Kidney epithelial cell (primary cell): ENCODE results near the gene PDE4B. TPM values are rescaled to one million over a fixed set of nuclear protein-coding genes. Genes with fewer than 3 reads are reported as not detected.

Experiments
- DNase-seq: peaks from one replicate; pipeline ENCODE4 v3.0.0-alpha.2; 2010; ENCODE audit warnings: low read depth
- H3K27me3 ChIP-seq: 2 replicates; pipeline ENCODE4 v1.6.0; 2011; ENCODE audit warnings: low read length; ENCODE audit not compliant: control insufficient read depth, insufficient read depth
- H3K36me3 ChIP-seq: 2 replicates; pipeline ENCODE4 v1.5.1; 2011; ENCODE audit warnings: low read length; ENCODE audit not compliant: control insufficient read depth, insufficient read depth
- H3K4me3 ChIP-seq: 2 replicates; pipeline ENCODE4 v1.5.1; 2011; ENCODE audit warnings: low read depth, mild to moderate bottlenecking, control low read depth, low read length
- total RNA-seq: library from RNA; depleted of rRNA; stranded (reverse); fragments of >200 nt; gene quantifications from 2 replicates; pipeline ENCODE4 v1.2.3, GENCODE V29; 2015
- TF ChIP-seq, protein P1 (sequence below): IDR thresholded peaks from 2 replicates; pipeline ENCODE4 v1.5.1; 2011; ENCODE audit warnings: mild to moderate bottlenecking, moderate library complexity, low read length, control low read depth, inconsistent platforms; ENCODE audit not compliant: insufficient read depth, poor library complexity, severe bottlenecking

Gene PDE4B
- total RNA-seq, 1 donor from 2014 or later, result 0.33 TPM

DNA sequence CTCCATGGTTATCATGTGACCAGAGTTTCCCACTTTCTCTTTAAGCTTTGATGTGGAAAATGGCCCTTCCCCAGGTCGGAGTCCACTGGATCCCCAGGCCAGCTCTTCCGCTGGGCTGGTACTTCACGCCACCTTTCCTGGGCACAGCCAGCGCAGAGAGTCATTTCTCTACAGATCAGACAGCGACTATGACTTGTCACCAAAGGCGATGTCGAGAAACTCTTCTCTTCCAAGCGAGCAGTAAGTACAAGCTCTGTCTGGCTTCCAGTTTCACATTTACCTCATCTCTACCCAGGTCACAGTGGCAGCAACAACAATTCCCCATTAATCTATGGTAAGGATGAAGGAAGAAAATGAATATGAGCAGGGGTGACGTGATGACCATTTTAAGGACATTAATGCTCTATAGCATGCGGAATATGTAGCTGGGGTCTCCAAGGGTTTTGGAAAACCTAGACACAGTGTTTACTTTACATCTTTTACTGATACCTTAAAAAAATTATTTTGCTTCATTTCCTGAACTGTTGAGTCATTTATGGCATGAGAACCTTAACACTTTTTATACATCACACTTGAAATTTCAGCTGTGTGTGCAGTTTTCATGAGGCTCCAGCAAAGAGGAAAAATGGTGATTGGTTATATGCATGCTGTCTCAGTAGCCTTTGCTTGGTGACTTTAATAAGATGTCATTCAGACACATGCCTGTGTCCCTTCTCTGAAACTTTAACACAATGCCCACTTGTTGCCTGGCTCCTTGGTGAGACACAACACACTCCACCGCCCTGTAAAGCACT, 454.9 kb downstream of the PDE4B start:
- Histone ChIP-seq H3K36me3 (no peaks in the 10 kb centered on the region), H3K4me3 (no peak overlapping the region), H3K27me3 (no peaks in the 10 kb centered on the region)
- TF ChIP-seq, protein P1, sequence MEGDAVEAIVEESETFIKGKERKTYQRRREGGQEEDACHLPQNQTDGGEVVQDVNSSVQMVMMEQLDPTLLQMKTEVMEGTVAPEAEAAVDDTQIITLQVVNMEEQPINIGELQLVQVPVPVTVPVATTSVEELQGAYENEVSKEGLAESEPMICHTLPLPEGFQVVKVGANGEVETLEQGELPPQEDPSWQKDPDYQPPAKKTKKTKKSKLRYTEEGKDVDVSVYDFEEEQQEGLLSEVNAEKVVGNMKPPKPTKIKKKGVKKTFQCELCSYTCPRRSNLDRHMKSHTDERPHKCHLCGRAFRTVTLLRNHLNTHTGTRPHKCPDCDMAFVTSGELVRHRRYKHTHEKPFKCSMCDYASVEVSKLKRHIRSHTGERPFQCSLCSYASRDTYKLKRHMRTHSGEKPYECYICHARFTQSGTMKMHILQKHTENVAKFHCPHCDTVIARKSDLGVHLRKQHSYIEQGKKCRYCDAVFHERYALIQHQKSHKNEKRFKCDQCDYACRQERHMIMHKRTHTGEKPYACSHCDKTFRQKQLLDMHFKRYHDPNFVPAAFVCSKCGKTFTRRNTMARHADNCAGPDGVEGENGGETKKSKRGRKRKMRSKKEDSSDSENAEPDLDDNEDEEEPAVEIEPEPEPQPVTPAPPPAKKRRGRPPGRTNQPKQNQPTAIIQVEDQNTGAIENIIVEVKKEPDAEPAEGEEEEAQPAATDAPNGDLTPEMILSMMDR, result no peak
- no peak for DNase-seq

DNA sequence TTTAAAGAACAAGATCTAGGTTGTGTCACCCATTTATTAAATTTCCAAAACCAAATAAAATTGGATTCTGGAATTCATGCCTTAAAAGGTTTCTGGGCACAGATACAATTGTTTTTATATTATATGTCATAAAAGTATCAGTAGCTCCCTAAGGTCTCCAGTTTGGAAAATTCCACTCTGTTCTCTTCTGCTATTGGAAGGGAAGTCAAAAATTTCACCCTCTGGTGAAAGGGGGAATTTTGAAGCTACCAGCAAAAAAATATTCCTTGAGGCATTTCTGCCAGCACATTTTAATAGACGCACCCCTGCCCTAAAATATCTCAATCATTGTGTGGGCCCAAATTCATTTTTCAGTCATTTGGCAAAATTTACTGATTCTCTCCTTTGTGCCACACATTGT, 455.6 kb downstream of the PDE4B start:
- H3K27me3 ChIP-seq, result no peaks in the 10 kb centered on the region
- H3K4me3 ChIP-seq, result no peak overlapping the region
- TF ChIP-seq, protein P1, result no peak
- H3K36me3 ChIP-seq, result no peaks in the 10 kb centered on the region
- no peak for DNase-seq

DNA sequence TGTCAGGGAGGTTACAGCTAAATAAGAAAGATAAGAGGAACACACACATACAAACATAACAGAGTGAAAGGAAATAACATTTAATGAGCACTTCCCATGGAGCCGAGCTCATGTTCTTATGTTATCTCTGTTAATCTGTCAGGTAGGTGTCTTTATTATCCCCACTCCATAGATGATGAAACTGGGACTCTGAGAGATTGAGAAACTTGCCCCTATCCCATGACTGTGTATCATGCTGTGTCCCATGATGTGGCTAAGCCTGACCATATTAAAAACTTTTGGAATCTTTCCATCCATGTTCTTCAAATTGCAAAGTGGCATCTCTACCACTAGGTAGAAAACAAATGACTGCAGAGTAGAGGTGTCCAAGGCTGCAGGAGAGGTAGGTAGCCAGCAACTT, 456.1 kb downstream of the PDE4B start:
- TF ChIP-seq, protein P1, result no peak
- no peak overlapping the region for H3K4me3 ChIP-seq
- H3K27me3 ChIP-seq, result no peaks in the 10 kb centered on the region
- H3K36me3 ChIP-seq, result no peaks in the 10 kb centered on the region
- no peak for DNase-seq

DNA sequence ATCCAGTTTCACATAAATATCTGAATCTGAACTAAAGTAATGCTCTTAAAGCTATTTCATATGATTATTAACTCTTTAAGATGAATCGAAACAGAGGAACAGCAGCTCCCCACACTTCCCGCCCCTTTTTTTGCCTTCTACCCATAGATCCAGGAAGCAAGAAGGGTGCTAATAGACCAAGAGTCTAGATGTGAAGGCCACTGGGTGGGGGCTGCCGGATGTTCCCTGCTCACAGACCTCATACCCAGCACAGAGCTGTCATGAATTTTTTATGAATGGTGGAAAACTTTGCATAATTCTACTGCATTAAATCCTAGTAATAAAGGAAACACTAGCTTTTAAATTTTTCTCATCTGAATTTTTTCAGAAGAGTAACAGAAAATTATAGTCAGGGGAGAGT, 457.4 kb downstream of the PDE4B start:
- no peaks in the 10 kb centered on the region for H3K27me3 ChIP-seq
- DNase-seq, result no peak
- no peaks in the 10 kb centered on the region for H3K36me3 ChIP-seq
- TF ChIP-seq, protein P1, result no peak
- H3K4me3 ChIP-seq, result no peak overlapping the region

DNA sequence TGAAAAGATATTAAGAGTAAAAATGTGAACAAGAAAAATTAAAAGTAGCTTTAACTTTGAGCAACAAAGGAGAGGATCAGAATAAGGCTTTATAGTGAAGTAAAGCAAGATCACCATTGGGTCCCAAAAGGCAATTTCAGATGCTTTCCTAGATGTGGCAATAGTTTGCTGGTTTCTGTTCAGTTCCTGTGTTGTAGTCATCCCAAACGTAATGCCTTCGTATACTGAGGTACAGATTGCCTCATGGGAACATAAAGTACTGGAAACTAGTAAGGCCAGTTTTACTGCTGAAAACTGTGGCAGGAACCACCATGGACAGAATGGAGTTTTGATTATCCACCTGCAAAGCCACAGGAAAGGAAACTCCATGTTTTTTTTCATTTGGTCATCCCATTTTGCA, 457.8 kb downstream of the PDE4B start:
- Histone ChIP-seq H3K4me3 (no peak overlapping the region), H3K36me3 (no peaks in the 10 kb centered on the region), H3K27me3 (no peaks in the 10 kb centered on the region)
- TF ChIP-seq, protein P1, result no peak
- DNase-seq, result no peak

DNA sequence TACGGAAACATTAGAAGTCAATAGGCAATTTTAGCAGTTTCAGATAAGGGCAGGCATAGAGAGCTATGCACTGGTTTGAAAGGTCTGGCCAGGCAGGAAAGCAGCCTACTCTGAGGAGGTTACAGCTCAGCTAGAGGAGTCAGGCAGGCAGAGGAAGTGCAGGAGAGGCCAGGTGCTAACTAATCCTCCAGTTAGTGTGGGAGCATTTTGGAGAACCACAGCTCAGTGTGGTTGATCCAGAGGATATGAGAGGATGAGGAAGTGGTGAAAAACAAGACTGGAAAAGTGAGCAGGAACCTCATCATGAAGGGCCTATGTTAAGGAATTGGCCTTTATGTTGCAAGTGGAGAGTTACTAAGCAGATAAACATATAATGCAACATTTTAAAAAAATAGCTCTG, 458.9 kb downstream of the PDE4B start:
- H3K27me3 ChIP-seq, result no peaks in the 10 kb centered on the region
- H3K36me3 ChIP-seq, result no peaks in the 10 kb centered on the region
- TF ChIP-seq, protein P1, result no peak
- DNase-seq, result no peak
- H3K4me3 ChIP-seq, result no peak overlapping the region
